NCI-H2081 treated with DMSO at 0.1 percent for 48 hours (cell line): ENCODE measurements around the gene ALCAM.

Experiments used
- DNase-seq: peaks from one replicate; lab custom pipeline; 2025; lab: John Stamatoyannopoulos, UW

ALCAM gene

DNA sequence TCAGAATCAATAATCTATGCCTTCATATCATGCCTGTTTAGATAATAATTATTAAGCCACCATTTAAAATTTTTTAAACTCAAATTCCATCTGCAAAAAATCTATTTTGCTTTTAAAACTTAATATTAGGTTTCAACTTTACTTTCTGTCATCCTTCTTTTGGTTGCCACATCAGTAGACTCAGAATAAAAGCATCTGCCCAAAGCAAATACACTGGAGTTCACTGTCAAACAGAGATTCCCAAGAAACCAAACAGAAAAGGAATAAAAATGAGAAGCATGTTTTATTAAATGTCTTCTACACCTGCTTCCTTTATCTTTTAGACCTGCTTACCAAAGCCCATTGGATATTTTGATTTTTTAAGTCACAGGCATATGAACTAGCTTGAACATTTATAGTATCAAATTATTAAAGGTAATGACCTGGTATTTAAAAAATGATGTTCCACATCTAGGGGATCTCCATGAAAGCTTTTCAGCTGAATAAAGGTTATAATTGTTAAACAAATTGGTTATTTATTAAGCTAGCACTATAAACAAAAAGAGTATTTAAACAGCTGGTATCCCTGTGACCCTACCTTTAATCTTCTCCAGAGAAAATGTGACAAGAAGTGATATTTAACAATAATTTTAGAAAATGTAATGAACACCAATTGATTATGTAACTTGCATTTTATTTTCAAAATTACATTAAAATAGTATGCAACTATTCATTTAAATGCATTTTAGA, 62.5 kb downstream of the ALCAM start:
- DNase-seq: peak; percentile 41

DNA sequence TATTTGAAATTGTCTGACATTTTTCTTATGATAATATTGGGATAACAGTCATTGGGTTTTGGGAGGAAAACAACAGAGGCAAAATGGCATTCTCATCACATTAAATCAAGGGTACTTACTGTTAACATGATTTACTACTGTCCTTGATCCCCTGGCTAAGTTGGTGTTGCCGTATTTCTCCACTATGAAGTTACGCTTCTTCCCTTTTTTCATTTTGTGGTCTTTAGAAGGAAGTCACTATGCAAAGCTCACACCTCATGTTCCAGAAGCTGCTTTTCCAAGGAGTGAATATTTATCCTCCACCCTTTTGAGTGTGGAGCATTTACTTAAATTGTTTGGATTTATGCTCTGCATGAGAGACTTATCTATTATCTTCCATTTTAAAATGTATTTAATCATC, 63.7 kb downstream of the ALCAM start:
- no peak for DNase-seq

DNA sequence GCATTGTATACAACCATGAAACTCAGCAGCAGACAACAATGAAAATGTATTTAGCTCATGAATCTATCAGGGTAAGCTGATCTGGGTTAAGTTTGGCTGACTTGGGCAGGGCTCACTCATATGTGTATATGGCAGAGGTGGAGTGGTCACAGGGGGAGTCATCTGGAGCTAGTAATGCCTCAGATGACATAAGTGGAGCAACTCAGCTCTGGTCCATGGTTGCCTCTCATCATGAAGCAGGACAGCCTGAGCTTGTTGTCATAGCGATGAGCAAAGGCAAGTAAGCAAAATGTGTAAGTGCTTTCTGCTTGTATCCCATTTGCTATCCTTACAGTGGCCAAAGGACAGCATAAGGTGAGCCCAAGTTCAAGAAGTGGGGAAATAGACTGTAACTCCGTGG, 64.5 kb downstream of the ALCAM start:
- DNase-seq: peak; percentile 51

DNA sequence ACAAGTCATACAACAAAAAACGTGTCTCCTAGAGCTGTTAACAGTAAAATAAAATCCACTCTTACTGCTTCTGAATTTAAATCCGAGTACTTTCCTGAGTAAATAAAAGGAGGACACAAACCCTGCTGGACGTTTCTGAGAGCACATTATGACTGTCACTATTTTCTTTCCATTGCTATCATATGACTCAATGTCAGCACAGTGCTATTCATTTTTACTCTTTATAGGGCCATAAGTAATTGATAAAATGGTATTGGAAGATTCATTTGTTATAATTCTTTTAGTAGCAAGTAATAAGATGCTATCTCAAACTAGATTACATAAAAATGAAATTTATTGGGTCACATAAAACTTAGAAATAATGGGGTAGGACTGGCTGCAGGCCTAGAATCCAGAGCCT, 68.6 kb downstream of the ALCAM start:
- no peak for DNase-seq

DNA sequence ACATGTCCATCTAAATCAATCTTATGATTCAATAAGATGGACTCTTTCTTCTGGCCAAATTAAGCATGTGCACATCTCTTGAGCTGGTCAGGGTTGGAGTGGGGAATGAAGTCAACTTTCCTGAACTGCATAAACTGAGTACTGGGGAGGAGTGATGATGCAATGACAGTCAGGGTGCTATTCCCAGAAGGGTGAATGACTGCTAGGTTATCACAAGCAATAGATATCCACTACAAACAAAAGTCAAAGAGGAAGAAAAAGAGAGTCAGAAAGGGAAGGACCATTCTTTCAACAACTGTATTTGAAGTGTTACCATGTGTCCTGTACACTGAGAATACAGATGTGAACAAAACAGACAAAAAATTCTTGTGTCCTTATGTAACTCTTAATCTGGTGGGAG, 70.0 kb downstream of the ALCAM start:
- no peak for DNase-seq

DNA sequence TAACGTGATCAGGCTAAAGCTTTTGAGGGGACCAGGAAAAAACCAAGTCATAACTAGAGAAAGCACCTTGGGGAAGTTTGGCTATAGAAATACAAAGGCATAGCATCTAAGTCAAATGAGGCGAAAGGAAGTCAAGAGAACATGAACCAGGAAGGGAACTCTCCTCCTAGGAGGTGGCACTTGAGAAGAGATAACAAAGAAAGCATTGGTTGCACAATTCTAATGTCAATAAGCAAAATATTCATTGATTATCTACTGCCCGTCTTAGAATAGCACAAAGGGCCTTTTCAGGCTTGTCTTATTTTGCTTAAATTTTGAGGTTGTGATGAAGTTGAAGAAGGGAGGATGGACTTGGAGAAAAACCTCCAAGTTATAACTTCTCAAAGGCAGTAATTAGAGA, 73.4 kb downstream of the ALCAM start:
- DNase-seq: no peak

DNA sequence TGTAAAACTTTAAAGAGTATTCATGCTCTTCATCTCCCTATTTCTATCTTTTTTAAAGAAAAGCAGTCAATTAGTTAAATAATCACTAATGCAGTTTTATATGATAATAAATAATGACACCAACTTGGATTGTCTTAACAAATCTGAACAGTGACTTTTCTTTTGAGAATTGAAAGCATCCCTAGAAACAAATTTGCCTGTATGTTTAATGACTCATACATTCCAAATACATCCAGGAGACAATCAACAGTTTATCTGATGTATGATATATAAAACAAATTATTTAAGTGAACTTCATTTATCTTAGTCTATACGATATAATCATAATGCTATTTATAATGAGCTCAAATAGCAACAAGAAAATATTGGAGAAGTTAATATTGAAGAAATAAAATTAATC, 78.0 kb downstream of the ALCAM start:
- no peak for DNase-seq

DNA sequence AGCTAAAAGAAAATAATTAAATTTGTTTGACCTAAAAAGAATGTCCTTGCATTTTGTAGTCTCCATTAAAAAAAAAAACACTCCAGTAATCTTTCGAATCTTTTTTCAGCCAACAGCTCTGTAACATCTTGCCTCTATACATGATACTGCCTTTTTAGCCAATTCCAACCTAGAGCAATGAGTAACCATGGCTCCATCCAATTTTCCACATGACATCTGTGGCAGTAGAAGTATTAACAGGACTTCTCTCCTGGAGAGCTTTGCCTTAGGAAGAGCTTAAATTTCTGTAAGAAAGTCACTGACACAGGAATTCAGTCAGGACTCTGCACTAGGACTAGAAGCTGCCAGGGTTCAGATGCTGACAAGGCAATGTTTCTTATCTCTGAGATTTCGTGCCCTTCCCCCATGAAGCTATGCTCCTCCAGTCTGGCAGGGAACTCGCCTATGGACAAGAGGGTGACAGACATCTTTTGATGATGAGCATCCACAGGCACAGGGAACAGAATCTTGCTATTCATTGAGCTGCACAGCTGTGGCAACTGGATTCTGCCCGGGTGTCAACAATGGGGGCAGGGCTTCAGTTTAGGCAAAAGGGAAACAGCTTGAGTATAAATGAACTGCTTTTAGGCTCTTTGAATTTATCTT, 81.8 kb downstream of the ALCAM start:
- DNase-seq: no peak

DNA sequence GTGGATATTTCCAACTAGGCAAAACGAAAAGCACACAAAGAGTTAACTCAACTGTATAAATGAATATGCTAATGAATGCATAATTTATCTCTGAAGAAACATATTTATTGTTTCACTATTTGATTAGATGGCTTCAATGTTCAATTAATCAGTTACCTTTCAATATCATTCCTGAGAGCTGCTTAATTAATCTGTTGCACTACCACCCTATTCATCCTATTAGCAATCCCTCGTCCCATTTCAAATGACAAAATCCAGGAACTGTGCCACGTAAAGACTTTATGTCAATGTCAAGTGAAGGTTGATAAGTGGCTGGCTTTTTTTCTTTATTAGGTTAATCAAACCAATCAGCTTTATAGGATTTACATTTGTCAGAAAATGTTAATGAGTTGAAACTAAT, 82.7 kb downstream of the ALCAM start:
- DNase-seq: no peak

DNA sequence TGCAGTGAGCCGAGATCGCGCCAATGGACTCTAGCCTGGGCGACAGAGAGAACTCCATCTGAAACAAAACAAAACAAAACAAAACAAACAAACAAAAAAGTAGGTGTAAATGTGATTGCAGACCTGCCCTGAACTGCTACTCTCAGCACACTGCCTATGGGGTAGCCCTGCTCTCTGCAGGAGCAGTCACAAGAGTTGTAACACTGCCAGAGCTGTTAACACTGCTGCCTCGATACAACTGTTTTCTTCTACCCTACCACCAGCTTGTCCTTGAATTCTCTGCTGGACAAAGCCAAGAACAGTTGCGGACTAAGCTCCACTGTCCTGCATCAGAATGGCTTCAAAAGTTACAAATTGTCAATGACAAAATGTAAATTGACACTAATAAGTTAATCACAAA, 89.3 kb downstream of the ALCAM start:
- DNase-seq: no peak

DNA sequence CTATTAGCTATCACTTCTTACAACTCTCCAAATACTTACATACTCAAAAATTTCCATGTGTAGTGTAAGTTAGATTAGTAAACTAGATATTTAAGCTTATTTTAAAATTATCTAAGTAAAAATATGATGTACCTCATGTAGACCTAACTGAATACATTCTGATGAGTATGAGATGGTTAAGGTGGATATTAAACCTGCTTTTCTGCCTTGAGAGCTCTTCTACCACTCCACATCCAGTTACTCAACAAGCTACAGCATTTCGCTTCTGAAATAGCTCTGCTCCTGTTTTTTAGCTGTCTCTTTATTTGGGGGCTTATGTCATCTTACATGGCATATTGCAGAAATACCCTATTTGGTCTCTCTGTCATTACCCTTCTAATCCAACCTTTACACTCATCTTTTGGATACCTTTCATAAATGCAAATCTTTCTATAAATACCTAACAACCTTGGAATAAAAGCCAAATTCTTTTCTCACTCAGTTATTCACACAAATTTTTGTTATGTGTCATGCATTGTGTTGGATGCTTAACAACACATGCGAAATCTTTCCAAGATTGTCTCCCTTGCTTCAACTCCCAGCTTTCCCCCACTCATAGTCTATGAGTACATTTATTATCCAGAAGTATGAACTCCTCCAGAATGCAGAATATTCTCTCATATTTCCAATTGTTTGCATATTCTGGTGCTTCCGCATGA, 92.0 kb downstream of the ALCAM start:
- DNase-seq: no peak

DNA sequence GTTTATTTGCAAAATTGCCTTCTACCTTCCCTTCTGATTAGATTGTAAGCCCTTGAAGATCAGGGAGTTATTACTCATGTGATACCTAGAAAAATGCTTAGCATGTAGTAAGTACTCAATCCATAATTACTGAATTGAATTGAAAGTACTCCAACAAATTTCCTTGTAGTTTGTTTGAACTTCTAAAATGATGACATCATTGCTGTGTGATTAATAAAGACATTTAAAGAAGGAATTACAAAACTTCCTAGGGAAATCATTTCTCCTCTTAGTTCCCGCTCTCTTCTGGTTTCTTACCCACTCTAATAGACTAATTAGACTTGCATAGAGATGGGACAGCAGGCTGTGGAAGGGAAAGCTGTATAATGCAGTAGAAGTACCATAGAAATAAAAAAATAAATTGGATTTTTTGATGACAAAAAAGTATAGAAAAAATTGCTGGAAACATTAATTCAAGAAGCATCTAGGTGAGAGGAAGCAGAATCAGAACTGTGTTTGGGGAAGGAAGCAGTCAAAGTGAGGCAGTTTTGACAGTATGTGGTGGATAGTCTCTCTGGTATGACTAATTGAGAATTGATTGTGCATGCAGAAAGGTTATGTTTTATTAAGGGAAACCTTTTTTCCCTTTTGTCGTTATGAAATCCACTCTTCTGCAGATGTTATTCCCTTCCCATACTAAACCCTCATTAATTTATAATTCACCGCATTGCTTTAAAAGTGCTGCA, 93.0 kb downstream of the ALCAM start:
- no peak for DNase-seq

DNA sequence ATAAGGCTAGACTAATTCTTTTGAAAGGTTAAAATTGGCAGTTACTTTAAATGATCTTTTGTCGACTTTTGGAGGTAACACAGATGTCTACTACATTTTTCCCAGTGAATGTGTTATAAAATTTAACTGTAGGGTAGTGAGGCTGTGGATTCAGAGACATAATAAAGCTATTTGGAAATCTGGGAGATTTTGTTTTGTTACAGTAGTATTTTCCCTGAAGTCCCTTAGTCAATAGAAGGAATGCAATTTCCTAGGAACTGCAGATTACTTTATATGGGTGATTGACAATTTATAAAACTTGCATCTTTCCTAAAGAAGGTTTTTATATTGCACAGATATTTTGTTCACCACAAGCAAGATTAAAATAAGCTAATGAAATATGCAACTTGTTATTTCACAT, 96.9 kb downstream of the ALCAM start:
- no peak for DNase-seq

DNA sequence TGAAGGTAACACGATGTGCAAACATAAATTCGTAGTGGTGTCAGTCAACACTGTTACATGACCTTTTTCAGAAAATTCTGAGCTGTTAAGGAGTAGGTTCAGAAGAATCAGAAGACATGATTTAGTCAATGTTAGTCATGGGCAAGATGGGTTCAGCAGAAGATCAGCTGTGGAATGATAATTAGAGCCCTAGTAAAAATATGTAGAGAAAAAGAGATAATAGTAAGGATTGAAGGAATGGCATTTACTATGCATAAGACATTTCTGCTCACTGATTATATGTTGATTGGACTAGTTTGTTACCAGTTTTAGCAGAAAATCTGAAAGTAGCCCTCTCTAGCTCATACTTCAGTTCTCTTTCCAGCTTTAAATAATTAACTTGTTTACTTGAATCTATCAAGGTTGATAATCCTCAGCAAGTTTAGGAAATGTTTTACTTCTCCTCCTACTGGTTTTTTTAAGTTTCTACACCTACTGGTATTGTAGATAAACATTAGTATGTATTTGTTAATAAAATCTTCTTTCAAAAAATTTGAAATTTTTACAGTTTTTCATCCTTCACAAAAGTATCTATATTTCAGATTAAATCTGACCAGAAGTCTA, 98.6 kb downstream of the ALCAM start:
- DNase-seq: no peak

DNA sequence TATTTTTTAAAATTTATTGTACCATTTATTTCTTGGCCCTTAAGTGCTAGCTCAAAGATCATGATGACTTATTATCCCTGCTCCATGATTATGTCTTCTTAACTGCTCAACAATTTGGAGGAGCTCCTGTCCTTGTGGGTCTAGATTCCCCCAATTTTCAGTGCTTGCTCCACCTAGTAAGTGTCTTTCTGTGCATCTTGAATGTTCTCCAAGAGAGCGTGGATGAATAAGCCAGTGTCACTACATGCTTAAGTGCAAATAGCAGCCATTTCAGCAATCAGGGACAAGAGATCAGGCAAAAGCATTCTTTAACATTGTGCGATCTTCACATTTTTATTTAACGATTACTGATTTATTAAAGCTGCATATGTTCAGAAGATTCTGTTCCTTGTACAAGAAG, 99.4 kb downstream of the ALCAM start:
- DNase-seq: no peak

DNA sequence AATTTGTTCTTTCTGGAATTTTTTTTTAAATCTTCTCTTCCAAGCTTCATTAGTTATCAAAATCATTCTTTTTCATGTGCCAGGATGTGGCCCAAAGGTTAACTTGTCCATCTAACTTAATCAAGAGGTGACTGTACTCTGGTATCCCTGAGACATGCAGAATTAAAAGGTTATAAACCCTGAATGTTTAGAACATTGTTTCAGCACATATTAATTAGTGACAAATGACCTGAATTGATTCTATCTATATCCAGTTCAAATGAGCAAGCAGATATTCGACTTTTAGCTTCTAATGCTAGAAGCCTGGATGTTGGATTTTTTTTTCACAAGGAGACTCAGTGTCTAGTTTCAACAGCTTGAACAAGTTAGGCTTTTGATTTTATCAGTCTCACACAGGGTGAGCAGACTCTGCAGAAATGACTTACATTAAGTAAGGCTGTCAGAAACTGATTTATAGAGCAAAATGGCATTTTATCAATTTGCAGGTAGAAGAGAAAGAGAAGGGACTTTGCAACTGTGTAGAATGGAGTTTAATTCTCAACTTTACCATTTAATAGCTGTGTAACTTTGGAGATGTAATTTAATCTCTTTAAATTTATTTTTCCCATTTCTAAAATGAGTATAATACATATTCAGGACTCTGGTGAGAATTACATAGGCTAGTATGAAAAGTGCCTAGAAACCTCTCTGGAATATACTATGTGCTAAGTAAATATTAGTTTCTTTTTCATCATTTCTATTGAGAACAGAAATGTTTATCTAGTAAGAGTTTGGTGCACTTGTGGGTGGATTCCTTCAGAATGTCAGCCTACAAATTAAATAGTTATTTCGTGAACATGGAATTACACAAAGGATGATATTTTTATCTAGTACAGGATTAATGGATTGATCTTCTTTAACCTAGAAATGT, 100.0 kb downstream of the ALCAM start:
- no peak for DNase-seq

DNA sequence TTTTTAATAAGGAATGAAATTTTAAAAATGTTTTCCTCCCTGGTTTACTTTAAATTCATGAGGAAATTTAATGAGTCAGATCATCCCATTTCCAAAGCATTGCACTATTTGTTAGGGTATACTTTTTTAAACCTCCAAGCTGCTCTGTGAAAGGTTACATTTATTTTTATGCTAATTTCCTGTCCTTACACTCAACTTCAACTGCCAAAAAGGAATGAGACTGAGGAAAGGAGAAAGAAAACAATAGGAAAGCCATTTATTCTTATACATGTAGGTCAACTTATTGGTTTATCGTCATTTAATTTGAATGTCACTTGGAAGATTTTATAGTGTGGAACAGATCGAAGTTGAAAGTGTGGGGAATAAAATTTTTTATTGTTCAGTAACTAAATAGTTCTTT, 104.1 kb downstream of the ALCAM start:
- no peak for DNase-seq

DNA sequence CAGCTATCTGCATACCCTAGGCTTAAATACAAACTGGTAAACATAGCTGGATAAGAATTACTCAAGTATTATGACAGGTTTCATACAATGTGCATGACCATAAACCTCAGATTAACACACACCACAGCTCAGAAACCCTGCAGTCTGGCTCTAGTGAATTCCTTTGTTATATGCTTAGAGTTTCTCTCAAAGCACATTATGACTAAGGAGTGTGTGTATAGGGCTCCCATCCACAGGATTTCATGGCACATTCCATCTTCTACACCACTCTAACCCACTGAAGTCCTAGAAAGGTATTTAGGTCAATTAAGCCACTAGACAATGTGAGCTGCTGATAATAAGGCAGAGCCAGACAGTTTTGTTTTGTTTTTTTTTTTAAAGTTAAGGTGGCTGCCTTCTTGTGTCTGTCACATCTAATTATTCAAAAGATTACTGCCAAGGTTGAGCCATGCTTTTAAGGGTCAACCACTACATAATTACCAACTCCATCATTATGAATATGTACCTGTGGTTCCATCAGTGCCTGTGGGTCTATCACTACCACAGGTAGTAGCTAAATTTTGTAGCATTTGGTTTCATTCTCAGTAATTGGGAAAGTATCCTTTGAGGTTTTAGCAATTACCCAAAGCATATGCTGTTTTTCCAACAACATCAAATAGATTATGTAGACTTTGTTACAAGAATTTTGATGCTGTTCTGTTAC, 107.0 kb downstream of the ALCAM start:
- no peak for DNase-seq

DNA sequence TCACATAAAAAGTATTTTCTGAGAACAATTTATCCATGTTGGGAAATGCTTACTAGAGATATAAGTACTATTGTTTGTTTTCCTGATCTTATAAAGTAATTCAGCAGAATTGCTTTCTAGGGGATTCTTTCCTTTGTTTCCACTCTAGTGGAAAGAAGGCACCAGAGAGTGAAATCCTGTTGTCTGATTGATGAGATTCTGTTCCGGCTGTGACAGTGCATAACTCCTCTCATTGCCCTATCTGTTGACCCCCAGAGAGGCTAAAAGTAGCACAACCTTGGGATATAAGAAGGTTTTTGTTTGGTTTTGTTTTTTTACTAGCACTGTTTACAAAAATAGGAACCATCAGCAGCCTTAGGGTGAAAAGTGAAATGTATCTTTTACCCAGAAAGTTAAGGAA, 114.1 kb downstream of the ALCAM start:
- no peak for DNase-seq

DNA sequence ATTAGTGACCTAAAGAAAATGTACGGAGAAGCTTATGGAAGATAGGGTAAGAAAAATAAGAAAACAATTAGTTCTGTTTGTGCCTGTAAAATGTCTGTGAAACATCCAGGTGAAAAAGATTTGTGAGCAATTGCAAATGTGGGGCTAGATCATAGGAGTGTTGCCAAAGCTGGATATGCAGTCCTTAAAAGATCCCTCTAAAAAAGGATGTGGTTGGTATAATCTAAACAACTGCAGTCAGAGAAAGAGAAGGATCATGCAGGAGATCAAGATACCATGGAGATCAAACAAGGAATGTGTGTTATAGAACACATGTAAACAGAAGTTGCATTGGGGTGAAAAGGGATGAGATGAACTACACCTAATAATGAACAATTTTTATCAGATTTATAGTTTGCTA, 116.8 kb downstream of the ALCAM start:
- DNase-seq: no peak

DNA sequence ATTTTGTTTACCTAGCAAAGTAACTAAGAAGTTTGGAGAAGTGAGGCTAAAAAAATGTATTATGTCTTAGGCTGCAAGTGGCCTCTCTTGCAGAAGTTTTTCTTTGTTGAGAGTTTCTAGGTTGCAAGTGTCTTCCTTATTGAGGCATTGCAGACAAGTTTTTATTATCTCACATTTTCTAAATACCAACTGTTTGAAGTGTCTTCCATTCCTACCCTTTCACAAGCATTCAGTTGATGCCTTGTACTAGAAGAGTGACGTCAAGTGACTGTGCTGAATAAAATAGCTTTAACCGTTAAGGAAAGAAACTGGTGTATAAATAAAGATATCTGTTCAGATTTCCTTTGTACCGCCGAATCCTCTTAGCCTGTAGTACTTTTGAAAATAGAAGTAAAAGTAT, 123.3 kb downstream of the ALCAM start:
- no peak for DNase-seq
